NOMO-1 treated with DMSO at 0.1 percent for 48 hours (cell line): ENCODE measurements around the gene APOH.

Experiments used
- DNase-seq: peaks from one replicate; lab custom pipeline; 2025; ENCODE audit not compliant: unreplicated experiment; lab: John Stamatoyannopoulos, UW

APOH gene

DNA sequence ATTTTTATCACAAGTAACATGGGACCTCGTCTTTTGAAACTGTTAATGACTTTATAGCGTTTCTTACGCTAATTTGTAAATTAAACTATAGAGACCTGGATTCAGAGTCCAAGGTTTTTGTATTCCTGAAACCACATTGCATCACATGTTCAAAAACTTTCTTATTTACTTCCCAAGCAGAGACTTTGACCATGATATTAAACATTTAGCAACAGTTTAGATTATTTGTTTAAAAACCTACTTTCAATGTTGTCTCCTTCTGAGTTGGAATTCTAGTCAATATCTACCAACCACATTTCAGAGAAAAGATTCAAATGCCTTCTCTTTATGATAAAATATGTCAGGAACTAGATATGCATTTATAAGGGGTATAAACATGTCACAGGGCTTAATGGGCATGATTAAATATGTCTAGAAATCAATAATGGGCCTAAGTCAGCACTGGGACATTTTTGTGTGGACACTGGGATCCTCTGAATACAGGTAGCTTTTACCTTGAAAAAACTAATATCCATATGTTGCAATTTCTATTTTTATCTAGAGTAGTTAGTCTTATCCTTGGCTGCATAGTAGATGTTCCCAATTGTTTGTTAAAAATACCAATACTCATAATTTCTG lies 6.3 kb upstream of the APOH start:
- DNase-seq, result no peak

DNA sequence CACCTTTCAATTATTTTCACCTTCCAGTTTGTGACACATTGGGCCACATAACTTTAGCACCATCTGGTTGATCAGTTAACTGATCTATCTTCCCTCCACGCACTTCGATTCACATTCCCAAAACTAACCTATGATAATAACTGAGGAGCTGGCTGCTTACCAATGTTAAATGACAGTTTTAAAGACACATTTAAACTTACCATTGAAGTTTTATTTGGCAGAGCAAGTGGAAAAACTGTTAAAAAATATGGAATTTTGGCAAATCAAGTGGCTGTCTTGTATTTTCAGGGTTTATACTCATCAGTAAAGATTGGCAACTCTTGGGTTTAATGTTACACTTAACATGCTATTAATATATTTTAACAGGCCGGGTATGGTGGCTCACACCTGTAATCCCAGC lies 5.4 kb upstream of the APOH start:
- no peak for DNase-seq

DNA sequence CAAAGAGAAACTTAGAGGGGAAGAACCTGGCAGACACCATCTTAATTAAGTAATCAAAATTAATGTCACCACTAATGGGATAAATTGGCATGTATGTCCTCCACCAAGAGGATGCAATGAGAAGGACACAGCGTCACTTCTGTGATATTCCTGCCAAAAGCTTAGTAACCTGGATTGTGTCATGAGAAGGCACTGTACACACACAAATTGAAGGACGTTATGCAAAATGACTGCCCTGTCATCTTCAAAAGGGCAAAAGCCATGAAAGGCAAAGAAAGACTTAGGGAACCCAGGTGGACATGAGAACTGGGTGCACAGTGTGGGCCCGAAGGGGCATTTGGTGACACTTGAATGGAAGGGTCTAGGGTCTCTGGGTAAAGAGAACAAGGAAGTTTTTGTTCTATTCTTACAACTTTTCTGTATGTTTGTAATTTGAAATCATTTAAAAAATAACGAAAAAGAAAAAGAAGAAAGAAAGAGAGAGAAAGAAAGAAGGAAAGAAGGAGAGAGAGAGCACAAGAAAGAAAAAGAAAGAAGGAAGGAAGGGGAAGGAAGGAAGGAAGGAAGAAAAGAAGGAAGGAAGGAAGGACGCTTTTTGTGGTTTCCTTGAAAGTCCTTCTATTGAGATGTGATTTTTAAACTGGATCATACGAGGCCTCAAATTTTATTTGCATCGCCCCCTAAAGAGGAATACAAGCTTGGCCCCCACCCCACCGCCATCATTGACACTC lies 4.0 kb upstream of the APOH start:
- no peak for DNase-seq

DNA sequence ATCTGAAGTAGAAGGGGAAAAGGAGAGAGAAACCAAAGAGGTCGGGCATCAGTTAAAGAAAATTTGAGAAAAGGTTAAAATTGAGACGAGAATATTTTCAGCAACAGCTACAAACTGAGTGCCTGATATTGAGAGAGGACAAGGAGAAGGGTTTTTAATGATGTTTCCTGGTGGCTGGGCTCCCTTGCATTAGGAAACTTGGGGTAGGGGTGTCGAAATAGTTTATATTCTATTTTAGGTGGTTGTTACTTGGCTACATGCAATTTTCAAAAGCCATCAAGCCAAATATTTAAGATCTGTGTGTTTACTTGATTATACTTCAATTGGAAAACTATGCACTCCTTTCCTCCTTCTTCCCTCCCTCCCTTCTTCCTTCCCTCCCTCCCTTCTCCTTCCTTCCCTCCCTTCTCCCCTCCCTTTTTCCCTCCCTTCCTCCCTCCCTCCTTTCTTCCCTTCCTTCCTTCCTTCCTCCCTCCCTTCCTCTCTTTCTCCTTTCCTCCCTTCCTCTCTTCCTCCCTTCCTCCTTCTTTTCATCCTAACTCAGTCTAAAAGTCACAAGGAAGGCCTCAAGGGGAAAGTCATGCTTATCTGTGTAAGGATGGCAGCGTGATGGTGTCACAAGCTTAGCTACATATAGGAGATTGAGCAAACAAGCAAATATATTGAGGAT lies 1.8 kb upstream of the APOH start:
- DNase-seq, result peak; percentile 39

DNA sequence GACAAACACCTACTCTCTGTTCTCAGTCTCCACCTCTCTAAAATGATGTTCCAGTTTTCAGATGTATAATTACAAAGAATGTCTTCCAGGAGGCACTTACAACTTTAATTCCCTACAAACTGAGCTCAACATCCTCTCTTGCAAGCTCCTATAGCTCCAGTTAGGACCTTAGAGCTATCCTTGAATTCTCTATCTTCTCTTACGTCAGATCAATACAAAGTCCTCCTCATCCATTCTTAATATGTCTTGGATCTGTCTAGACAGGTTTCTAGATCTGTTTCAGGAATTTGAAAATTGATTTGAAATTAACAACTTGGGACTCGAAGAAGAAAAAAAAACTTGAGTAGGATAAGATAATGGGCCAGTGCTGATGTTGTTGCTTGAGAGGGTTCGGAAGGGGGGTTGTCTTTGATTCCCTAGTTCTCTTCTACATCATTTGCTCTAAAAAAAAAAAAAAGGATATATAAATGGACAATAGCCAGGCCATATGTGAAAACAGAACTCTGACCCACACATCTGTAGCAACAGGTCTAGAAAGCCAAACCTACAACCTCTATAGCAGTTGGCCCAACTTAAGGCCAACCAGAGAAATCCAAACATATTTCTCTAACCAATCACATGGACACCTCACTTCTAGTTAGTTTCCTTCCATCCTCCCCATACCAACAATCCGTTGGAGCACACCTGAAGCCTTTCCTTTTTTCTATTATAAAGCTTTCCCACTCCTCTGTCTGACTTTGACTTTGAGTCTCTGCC lies 746 bp upstream of the APOH start:
- no peak for DNase-seq

DNA sequence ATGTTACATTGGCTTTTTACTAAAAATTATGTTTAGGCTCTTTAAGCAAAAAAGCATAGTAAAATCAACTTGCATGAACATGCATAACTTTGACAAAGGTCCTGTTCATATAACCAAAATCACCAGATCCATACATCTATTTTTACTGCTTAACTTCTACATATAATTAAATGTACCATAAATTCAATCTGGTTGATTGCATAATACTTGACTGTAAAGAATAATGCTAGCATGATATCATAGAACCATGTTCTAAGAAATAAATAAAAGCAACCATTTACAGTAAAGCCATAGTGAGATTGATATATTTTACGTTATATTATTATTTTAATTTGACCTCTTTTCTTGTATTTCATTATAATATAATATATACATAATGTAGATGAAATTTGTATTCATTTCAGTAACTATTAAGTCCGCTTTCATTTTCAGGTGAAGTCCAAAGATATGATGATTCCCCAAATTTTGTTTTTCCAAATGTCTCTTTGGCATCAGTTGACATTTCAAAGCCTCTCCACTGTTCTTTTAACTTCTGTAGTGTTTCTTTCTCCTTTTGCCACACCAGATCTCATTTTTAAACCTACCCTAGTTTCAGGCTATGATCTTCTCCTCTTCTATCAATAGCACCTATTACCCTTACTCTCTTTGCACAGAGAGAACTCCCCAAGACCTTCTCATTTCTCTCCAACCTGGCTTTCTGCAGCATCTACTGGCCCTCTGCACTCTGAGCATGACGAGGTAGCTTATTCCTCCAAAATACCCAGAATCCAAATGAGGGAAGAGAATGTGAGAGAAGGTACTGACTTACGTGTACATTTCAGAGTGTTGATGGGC lies 1.8 kb downstream of the APOH start:
- no peak for DNase-seq

DNA sequence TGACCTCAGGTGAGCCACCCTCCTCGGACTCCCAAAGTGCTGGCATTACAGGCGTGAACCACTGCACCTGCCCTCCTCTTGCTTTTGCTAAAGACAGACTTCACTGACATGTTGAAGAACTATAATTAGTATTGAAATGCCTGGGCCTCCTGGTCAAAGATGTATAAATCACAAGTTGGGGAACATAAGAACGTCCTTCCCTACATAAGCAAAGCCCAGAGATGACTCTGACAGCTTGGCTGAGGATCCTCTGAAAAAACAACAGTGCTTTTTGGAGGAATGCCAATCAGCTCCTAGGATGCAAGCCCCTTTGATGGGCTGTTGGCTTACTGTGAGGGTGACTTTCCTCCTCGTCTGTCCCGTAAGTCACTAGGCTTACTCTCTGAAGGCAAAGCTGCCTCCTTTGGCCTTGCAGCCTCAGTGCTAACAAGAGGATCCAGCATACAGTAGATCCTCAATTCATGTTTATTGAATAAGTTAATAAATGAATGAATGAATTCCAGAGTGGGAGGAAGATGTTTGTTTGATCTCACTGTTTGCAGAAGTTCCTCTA lies 6.3 kb downstream of the APOH start:
- no peak for DNase-seq

DNA sequence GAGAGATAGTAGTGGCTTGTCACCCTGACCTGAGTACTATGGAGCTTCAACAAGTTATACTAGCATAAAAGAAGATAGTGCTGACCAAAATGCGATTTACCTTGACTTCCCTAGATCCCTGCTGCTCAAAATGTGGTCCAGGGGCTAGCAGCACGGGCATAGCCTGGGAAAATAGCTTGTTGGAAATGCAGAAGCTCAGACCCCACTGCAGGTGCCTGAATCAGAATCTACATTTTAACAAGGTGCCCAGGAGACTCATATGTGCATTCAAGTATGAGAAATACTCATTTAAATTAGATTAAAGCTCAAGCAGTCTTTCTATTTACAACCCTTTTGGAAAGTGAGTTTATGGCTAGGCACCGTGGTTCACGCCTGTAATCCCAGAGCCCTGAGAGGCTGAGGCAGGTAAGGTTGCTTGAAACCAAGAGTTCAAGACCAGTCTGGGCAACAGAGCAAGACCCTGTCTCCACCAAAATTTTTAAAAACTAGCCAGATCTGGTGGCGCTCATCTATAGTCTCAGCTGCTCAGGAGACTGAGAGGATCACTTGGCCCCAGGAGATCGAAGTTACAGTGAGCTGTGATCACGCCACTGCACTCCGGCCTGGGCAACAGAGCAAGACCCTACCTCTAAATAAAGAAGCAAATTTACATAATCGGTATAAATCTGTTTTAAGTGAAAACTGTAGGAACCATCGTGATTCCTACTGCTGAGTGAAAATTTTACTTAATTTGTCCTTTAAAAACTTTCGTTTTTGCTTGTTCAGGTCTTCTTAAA lies 7.3 kb downstream of the APOH start:
- DNase-seq, result no peak

DNA sequence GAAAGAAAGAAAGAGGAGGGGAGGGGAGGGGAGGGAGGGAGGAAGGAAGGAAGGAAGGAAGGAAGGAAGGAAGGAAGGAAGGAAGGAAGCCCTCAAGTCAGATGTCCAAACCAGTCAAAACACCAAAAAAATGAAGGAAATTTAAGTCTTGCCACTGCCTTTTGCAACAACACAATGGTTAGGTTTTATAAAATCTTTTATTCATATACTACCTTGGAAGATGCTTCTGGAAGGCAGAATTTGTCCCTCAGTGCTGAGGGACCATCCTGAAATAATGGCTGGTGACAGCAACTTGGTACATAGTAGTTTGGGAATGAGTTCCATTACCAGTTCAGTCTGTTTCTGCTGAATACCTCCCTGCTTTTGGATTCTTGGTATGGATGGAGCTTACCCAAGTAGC lies 7.9 kb downstream of the APOH start:
- DNase-seq, result no peak

DNA sequence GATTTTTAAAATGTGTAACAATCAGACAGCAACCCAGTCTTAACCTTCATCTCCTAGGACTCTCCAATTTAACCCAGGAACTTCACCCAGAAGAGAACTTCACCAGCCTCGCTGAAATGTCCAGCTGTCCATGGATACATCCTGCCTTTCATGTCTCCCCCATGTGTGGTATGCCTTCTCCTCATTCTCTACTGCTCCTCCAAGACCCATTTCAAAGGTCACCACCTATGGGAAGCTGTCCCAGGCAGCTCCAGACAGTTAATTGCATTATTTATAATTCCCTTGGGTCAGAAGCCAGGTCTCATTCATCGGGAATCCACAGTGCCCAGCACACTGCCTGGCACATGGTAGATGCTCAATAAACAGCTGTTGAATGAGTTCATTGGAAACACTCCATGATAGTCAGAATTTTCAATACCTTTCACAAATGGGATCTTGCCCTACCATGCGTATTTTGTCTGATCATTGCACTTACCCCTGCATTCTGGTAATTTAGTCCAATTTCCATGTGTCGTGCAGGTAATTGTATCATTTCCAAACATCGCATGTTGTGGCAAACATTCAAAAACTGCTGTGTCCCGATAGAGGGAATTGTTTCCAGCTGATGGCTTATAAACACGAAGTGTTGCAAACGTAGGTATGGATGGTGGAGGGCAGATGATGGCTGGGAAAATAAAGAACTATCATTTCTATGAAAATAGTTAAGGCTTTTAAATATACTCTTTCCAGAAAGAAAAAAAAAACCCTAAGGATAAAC lies 9.0 kb downstream of the APOH start:
- DNase-seq, result no peak

DNA sequence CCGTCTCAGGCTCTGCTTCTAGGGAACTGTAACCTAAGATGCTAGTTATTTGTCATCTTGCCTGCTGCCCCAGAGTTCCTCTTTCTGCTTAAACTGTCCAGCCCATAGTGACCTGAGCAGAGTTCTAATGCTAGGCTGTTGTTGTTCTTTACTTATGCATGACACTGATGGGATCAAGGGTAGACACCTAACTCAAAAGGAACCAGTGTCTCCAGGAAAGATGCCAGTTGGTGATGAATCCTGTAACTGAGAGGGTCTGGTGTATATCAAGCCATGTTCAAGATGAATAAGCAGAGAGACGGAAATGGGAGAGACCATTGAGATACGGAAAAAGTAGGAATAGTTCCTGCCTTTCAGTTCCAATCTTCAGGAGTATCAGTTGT lies 13.7 kb downstream of the APOH start:
- no peak for DNase-seq

DNA sequence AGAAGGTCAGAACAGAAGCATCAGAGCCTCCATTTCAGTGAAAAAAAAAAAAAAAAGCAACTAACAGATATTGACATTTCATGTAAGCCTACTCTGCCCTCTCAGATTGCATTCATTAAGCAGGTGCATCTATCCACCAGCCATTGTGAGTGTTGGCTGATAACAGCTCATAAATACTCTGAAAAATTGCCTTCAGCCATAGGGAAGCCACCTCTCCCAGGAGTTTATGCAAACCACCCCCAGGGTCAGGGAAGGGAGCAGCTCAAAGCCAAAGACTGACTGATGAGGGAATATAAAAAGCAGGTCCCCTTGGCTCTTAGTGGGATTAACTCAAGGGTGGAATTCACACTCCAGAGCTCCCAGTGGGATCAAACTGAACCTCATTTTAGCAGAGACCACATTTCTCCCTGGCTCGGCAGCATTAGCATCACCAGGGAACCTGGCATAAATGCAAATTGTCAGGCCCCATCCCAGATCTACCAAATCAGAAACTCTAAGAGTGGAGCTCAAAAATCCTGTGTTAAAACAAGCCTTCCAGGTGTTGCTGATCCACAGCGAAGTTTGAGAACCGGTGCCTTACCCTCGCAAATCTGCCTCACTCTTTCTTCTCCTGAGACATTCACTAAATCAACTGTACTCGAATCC lies 14.2 kb downstream of the APOH start:
- DNase-seq, result no peak

DNA sequence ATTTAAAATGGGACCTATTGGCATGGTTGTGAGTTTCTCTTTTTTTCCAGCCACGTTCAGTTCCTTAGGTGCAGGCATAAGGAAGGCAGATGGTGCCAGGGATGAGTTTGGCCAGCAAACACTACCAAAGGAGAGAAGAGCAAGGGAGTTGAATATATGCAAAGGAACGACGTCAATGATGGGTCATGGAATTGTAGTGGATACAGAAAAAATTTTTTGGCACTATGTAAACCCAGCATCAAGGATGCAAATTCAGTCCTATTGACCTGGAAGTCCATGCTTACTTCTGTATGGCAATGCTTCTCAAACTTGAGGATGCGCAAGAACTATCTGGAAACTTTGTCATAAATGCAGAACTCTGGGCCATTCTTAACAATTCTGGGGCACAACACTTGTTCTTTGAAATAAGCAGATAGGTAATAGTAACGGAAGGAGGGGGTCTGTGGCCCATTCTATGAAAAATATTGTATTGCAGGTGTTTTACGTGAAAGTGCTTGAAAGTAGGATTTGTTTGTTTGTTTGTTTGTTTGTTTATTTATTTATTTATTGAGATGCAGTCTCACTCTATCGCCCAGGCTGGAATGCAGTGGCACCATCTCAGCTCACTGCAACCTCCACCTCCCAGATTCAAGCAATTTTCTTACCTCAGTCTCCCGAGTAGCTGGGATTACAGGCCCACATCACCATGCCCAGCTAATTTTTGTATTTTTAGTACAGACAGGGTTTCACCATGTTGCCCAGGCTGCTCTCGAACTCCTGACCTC lies 18.0 kb downstream of the APOH start:
- DNase-seq, result no peak

DNA sequence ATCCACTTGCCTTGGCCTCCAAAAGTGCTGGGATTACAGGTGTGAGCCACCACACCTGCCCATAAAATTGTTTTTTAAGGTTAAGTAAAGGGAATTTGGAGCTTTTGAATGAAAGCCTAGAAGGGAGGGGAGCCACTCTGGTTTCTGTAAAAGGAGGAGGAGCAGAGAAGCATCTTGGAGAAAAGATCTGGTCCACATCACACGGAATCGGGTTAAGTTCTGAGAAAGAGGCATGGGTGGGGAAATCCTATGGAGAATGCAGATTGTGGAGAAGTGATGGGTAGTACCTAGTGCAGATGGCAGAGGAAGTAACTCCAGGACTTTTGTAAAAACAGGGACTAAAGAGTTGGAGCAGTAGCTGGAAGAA lies 19.0 kb downstream of the APOH start:
- no peak for DNase-seq

DNA sequence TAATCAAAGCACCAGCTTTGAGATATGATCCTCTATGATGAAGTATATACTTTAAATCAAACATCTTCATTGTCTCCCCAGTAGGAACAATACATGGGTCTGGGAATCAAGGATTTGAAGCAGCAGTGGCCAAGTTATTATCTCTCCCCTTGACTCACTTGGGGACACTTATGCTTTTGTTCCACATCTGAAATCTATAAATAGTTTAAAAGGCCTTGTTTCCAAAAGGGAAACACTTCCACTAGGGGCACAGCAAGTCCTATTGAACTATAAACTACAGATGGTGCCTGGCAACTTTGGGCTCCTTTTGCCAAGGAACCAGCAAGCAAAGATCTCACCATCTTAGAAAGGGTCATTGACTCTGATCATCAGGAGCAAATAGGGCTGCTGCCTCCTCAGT lies 21.3 kb downstream of the APOH start:
- no peak for DNase-seq

DNA sequence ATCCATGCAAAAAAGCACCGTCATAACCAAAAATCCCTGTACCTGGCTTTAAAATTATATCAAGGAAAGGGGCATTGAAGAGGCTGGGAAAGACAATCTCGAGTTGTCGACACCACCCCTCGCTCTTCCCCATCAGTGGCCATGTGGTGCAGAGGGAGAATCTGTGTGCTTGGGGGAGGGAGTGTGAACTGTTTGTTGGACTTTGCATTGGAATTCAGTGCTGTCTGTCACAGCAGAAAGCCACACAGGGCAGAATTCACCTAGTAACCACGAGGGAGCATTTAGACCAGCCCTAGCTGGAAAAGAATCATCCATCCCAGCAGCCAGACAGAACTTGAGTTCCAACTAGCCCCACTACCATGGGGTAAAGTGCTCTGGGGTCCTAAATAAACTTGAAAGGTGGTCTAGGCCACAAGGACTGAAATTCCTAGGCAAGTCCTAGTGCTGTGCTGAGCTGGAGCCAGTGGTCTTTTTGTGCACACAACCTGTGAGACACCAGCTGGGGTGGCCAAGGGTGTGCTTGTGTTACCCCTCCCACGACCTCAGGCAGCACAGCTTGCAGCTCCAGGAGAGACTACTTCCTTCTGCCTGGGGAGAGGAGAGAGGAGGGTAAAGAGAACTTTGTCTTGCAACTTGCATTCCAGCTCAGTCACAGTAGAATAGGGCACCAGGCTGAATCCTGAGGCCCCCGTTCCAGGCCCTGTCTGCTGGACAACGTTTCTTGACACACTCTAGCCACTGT lies 25.8 kb downstream of the APOH start:
- no peak for DNase-seq

DNA sequence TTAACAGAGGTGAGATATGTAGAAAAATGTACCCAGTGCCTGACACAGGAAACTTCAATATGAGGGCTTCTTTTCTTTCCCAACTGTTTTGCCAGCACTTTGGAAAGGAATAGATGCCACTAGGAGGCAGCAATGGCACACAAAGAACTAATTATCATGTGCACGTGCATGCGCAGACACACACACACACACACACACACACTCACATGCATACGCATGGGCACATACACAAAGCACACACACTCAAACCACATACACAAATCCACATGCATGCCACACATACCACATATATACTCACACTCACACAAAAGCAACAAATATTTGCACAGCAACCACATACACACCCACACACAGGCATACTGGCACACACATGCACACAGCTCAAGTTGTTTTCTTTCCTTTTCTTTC lies 28.5 kb downstream of the APOH start:
- DNase-seq, result peak; percentile 20
